SKM-1 treated with dmso at 0.1 percent for 144 hours (cell line): ENCODE data around the gene UBE2QL1.
"Not testable (repeated sequence)": the region's sequence is repeated elsewhere in the genome, so short reads cannot be mapped to it uniquely, and the experiment has no call there.

Experiments
- DNase-seq: peaks from one replicate; lab custom pipeline; 2025; ENCODE audit not compliant: unreplicated experiment; lab: John Stamatoyannopoulos, UW

The UBE2QL1 gene

DNA sequence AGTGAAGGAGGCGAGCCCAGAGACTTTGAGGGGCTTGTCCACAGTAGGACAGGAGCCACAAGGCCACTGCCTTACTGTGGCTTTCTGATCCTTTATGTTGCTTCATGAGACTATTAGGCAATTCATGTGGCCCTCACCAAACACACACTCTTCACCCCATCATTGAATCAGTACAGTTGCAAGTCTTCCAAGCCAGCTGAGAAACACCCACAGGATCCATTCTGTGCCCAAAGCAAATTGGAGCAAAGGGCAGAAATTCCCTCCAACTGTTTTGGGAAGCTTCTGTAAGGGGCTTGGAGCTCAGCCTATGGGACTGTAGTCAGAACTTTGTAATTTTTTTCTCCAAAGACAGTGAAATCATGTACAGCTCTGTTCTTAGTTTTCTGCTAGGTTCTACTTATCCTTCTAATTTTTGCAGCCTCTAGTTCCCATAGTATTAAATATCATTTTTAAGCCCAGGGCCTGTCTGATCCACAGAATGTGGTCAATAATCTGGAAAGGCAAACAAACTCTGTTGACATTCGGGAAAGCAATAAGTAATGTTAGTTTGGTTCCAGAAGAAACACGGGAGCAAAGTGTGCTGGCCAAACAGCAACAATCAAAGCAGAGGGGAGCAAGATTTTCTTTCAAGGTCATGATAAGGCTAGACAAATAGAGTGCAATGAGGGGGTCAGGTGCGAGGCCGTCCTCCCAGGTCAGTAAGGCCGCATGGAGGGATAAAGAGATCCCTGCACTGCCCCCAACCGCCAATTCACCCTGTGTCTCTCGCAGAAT is 47.0 kb downstream of the UBE2QL1 start:
- no peak for DNase-seq

DNA sequence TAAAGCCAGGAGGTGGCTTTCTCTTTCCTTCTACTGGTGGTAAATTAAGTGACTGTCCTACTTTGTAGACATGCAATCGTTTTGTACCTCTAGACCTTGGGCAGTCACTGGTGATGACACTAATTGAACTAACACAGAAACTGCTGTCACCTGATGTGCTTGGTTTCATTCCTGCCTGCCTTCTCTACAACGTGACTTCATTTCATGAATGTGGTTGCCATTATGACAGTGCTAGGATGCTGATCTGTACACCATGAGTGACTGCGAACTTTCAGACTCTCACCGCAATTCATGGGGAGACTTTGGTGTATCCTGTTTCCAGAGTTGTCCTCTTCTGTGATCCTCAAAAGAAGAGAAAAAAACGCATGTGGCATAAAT is 47.5 kb downstream of the UBE2QL1 start:
- DNase-seq = no peak

DNA sequence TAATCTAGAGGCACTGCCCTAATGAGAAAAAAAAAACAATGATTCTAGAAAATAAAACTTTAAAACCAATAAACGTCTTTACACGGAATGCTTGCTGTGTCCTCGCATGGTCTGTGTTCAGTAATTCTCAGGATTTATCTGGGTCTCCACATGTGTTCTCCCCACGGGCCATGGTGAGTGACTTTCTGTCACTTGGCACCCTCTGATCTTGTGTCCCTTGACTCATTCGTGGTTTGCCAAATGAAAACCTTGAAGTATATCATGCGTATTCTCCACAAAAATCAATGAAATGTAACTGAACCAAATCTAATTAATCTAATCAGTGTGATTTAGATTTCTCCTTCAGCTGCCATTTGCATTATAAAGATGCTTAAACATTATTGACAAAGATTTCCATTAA is 48.0 kb downstream of the UBE2QL1 start:
- no peak for DNase-seq

DNA sequence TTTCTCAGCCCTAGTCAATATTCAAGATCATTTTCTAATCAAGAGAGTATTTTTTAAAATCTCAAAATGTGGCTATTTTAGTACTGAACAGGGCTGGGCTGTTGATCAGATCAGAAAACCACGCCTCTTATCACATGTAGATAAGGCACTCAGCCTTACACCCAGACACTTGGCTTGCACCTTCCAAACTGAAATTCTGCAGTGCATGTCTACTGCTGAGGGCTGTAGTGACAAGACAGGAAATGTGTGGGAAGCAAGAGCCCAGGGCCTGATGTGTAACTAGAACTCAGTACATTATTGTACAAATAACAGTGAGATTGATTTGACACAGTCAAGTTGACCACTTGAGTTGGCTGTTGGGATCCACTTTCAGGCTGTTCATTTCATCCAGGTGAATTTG is 48.6 kb downstream of the UBE2QL1 start:
- DNase-seq = no peak

DNA sequence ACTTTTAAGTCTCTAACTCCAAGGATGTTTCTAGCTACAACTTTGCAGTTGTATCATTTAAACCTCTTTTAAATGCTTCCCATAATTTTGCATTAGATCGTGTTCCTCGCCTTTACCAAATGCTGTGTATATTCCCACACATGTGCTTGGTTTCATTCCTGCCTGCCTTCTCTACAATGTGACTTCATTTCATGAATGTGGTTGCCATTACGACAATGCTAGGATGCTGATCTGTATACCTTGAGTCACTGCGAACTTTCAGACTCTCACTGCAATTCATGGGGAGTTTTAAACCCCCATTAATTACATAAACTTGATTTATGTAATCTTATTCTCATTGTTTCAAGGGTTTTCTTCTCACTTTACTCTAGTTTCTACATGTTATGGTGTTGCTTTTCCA is 50.3 kb downstream of the UBE2QL1 start:
- DNase-seq = no peak

DNA sequence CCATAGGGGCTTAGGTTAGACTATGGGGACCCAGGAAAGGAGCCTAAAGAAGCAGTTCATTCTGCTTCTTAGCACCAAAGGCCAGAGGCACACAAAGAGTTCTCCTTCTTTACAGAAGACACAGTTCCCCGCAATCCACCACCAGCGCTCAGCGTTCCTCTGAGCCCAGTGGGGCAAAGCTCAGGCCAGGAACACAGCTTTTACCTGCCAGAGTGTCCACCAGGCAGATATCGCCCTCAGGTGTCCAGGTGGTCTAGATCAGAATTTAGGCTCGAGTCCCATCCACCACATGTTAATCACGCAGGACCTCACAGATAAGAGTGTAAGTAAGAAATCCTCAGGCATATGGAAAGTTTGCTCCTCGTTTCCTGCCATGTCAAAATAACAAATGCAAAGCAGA is 53.0 kb downstream of the UBE2QL1 start:
- no peak for DNase-seq

DNA sequence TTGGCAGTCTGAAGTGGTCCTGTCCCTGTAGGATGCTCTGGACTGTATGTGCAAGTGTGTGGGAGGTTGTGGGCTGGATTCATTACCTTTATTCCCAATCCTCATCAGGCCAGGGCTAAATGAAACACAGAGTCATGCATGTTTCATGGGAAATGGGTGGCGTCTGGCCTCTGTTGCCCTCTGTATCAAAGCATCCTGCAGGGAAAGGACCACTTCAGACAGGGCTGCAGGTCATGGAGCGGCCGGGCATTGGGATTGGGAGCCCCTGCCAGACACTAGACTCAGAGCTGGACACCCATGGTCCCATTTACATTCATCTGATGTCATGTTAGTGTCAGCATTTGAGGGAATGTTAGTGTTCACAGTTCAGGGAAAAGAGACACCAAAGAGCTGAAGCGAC is 53.8 kb downstream of the UBE2QL1 start:
- no peak for DNase-seq

DNA sequence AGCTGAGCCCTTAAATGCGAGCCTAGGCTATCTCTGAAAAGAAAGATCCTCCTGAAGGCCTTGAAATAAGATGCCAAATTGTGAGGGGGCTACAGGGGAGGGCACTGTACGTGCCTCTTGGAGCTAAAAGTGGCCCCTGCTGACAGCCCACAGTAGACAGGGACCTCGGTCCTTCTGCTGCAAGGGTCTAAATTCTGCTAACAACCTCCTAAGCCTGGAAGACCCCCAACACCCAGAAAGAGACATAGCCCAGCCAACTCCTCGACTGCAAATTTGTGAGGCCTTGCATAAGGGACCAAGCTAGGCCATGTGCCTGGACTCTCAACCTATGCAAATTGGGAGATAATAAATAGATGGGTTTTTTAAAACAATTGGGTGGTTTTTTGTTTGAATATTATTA is 54.7 kb downstream of the UBE2QL1 start:
- DNase-seq = no peak

DNA sequence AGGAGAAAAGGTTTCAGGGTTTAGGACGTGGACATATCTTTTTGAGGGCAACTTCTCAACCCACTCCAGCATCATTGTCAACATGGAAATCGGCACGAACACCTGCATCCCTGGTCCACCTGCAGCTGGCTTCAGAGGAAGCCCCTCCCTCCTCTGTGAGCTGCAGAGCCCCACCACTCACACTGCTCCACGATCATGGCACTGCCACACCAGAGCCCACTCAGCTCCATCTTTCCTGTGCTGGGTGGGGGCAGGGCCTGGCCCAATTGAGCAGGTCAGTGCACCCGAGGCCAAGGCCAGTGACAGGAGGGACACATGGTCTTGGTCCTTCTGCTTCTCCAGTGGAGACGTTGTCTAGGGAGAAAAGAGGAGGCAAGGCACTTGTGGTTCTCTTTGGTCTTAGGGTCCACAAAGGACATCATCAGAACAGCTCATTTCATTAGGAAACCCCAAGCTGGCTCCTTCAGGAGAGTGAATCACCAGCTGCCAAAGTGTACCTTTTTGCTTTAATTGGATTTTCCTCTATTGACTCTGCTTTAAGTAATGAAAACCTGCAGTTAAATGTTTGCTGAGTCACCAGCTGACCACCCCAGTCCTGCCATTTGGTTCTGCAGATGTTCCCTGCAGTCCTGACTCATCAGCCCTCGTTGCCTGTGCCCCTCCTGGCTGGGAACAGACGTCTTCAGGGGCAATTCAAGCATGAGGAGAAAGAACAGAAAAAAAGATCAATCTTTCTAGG is 56.2 kb downstream of the UBE2QL1 start:
- DNase-seq = no peak

DNA sequence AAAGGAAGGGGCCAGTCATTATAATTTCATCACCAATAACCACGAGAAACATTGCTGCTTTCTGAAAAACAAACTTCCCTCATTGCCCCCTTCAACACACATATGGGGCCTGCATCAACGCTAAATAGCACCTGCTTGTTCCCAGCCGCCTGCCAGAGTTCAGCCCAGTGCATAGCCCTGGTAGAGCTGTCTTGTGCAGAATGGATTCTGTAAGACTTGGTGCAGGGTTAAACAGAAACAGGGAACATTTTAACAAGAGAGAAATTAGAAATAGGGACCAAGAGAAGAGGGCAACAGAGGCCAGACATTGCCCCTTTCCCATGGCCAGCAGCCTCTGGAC is 56.7 kb downstream of the UBE2QL1 start:
- no peak for DNase-seq

DNA sequence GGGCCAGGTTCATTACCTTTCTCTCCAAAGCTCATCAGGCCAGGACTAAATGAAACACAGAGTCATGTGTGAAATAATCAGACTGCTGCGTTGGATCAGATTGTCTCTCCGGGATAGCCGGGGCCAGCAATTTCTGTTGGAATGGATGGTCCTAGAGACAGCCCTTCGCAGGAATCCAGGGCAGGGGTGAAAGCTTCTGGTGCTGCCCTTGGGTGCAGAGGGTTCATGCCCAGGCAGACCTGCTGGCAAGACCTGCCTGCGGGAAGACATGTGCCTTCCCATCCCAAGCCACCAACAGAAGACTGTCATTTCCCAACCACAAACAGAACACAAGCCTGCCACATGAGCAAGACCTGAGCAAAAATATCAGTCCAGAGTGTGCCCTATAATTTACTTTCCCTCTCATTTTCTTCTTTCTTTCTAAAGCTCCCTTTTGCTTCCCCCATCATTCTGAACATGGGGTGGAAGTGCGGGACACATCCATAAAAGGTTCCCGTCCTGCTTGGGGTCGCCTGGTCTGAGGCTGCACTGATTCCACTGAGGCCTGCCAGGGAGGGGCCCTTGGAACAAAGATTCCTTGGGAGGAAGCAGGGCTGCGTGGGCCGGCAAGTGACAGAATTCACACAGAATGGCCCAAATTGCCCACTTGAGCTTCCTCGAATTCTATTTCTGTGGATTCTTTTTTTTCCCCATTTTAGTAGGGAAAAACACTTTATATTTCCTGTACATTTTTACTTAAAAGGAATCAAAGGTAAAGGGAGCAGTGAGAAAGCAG is 57.3 kb downstream of the UBE2QL1 start:
- no peak for DNase-seq

DNA sequence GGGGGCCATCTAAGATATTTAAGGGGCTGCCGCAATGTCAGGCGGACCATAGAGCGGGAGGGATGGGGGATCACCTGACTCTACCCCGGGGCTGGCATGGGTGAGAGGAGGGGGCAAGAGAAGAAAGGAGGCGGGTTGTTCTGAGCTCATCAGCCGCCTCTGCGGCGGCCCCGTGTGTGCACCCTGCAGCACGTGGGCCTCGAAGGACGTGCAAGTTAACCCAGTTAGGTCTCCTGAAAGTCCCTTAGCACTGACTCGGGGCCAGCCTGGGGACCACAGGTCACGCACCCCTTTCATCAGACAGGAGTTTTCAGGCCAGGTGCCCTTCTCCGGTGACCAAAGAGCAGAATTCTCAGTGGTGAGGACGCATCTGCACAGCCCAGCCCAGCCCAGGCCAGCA is 58.0 kb downstream of the UBE2QL1 start:
- DNase-seq = no peak

DNA sequence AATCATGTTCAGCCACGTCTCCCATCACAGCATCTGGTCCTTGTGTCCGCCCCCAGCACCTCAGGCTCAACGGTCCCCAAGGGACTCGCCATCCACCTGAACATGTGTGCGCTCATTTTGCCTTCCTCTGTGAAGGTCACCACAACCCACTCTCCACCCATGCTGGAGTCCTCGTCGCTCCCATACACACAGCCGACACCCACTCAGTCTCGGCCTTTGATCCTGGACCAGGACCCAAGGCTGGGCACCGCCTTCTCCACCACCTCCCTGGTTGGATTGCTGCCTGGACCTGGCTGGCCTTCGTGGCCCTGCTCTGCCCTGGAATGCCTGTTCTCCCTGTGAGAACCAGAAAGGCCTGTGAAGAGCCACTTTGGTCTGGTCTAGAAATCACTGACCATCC is 60.3 kb downstream of the UBE2QL1 start:
- no peak for DNase-seq

DNA sequence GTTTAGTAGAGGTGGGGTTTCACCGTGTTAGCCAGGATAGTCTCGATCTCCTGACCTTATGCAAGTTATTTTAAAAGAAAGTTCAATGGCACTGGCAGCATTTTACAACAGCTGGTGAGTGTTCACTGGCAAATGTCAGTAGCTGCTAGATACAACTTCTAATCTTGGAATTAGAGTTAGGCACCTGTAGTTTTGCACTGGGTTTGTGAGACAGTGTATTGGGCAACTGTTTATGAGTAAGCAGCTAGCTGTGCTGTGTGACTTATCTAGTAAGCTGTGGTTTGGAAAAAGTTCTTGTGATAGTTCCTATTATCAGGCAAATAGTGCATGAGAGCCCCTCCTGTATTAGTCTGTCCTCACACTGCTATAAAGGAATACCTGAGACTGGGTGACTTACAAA is 61.5 kb downstream of the UBE2QL1 start:
- no peak for DNase-seq

DNA sequence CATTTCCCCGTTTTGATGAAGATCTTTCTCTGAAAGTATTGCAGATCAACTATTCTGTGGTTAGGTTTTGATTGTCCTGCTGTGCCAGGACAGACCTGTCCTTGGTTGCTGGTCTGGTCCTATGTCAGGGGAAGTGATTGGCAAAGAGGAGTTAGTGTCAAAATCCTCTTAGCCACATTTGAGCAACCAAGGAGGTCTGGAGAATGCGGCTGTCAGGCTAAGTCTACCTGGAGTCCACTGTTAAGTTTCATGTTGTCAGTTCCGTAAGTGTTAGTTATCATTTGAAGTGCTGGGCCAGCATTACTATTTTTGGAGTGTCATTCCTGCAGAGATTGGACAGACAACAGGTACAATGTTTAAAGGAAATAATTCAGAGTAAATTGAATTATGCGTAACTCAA is 62.3 kb downstream of the UBE2QL1 start:
- no peak for DNase-seq

DNA sequence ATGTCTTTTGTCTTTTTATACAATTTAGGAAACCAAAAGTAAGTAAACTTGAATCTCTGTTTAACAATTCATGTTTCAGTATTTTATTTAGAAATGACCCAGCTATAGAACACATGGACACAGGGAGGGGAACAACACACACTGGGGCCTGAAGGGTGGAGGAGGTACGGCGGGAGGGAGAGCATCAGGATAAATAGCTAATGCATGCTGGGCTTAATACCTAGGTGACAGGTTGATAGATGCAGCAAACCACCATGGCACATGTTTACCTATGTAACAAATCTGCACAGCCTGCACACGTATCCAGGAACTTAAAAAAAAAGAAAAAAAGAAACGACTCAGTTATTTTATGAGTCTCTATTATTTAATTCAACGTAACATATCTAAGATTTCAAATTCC is 67.2 kb downstream of the UBE2QL1 start:
- not testable (repeated sequence) for DNase-seq

DNA sequence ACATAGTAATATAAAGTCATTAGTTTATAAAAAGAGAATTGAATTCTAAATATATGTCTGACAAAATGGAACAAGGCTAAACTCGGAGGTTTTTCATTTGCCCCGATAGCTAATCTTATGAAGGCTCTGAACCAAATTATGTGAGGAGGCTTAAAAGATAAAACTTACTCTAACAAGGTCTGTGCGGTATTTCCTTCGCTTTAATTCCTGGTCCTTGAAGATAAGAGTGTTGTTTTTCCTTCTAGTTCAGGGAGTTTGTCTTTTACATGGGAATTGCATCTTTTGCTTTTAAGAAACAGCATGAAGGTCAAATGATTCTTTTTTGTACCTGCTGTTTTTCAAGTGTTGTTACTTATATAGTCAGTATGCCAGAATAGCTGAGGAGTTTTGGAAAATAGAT is 68.2 kb downstream of the UBE2QL1 start:
- no peak for DNase-seq

DNA sequence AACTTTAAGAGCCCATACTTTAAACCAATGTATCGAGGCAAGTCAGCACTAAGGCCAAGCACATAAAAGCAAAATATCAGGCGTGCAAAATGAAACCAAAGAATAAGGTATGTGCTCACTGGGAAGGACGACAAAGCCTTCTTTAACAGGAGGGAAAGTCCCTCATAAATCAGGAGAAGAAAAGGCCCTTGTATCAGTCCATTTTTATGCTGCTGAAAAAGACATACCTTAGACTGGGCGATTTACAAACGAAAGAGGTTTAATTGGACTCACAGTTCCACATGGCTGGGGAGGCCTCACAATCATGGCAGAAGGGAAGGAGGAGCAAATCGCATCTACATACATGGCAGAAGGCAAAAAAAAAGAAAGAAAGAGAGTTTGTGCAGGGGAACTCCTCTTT is 68.9 kb downstream of the UBE2QL1 start:
- DNase-seq = no peak

DNA sequence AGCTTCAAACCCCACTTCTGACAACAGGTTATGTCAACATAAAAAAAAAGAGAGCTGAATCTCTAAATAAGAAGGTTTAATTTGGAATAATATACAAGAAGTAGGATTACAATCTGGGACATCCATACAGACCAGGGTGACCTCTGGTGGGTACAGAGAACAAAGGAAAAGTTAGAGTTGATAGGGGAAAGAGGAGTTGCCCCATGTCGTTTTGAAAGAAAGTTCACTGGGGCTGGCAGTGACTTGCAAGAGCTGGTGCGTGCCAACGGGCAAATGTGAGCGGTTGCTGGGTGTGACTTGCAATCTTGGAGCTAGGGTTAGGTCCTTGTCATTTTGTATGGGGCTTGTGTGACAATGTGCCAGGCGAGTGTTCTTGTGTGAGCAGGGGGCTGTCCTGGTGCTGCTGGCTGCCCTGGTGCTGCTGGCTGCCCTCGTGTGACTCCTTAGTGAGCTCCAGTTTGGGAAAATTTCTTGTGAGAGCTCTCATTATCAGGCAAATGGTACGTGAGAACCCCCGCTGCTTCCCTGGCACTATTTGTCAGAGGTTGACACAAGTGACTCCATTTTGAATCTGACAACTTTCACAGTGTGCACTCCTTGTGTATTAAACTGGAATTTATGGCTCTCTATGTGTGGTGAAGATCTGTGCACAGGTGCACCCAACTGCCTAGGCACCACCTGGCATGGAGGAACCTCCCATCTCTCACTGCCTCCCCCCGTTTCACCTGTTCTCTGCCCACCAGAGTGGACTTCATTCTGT is 69.8 kb downstream of the UBE2QL1 start:
- DNase-seq = no peak

DNA sequence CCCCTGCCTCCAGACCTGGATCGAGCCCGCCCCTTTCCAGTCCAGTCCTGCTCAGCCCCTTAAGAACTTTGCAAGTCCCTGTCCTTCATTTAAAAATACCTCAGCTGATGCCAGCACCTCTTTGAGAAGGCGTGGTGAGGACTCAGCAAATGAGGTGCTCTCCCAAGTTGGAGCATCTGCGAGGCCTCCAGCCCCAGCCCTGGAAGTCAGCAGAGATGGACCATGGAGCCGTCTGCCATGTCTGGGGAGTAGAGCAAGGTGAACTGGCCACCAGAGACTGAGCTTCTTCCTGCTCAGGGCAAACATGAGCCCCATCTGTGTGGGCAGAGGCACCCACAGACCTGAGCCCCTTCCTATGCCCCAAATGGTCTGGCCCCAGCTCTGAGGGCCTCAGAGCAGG is 71.5 kb downstream of the UBE2QL1 start:
- DNase-seq = no peak

DNA sequence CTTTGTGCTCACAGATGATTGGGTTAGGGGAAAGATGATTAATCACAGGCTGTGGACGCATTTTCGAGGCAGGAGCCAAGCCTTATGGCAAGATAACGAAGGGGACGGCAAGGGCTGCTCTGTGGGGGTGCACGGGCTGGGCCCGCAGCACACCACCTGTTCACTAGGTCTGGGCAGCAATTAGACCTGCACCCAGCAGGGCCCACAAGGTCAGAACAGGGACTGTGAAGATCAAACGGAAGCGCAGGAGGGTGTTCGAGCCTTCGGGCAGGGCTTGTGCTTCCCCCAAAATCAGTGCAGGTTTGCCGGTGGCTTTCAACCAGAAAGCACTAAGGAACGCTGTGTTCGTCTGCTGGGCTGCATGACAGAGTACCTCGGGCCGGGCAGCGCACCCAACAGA is 73.7 kb downstream of the UBE2QL1 start:
- DNase-seq = no peak
